HCT116 (cell line): ENCODE measurements around the gene SETD3. TPM values are rescaled to one million over a fixed set of nuclear protein-coding genes. Genes with fewer than 3 reads are reported as not detected.

Experiments
- ATAC-seq: fragments of 200-7000 bp; cut with Tn5 transposase; 2 replicates; pipeline ENCODE4 v1.9.1; 2020; ENCODE audit warnings: mild to moderate bottlenecking, moderate library complexity
- BruUV-seq: library from RNA; stranded (reverse); fragments of 400-500 nt; replicated peaks from 2 replicates; lab custom pipeline; 2021; lab: Mats Ljungman, UMichigan
- CTCF ChIA-PET: fragments of 300-600 bp; sonication (Branson Sonifier 250); formaldehyde crosslinking; loops from one replicate; lab custom pipeline; 2021; ENCODE audit warnings: antibody characterized with exemption; lab: Charles Lee
- POLR2A ChIA-PET: fragments of 300-600, 350-600 bp; sonication (Branson Sonifier 250); formaldehyde crosslinking; loops from one replicate; lab custom pipeline; 2021; ENCODE audit warnings: antibody characterized with exemption; lab: Charles Lee
- RAD21 ChIA-PET, 2 experiments: fragments of 300-600 bp; sonication (Branson Sonifier 250); formaldehyde crosslinking; loops; one replicate each; lab custom pipeline; 2023; ENCODE audit warnings: low total read pairs in 2 of 2; ENCODE audit not compliant: uncharacterized antibody in 2 of 2, unreplicated experiment in 2 of 2, low non-redundant PET in 1 of 2; lab: Charles Lee
- DNase-seq: peaks from one replicate; pipeline ENCODE4 v3.0.0-alpha.2; 2010; ENCODE audit warnings: low read depth, low spot score
- H2AFZ ChIP-seq: fragments of 200-600 bp; shearing (Covaris generic), sonication (generic); 2 replicates; pipeline ENCODE4 v1.6.1; 2017; ENCODE audit warnings: low read depth, mixed run types, mixed read lengths, antibody characterized with exemption, low read length; ENCODE audit not compliant: poor library complexity, severe bottlenecking
- H3K27ac ChIP-seq: 2 replicates; pipeline ENCODE4 v1.5.1; 2012; ENCODE audit warnings: low read depth, low read length
- H3K27me3 ChIP-seq: fragments of 200-600 bp; sonication (generic); 2 replicates; pipeline ENCODE4 v1.6.1; 2016; ENCODE audit warnings: mixed run types, low read length, mixed read lengths; ENCODE audit not compliant: insufficient read depth
- H3K36me3 ChIP-seq, 2 experiments: fragments of 200-500 bp in 1 of 2; fragments of 200-600 bp in 1 of 2; sonication (Bioruptor generic) in 1 of 2; sonication (generic) in 1 of 2; 2 replicates each; pipeline versions ENCODE4 v1.5.1 to v1.6.1; 2014 to 2016; ENCODE audit warnings: low read length in 2 of 2, inconsistent platforms in 1 of 2, mixed read lengths in 1 of 2, mixed run types in 1 of 2; ENCODE audit not compliant: insufficient read depth in 2 of 2, control insufficient read depth in 1 of 2
- H3K4me1 ChIP-seq, 2 experiments: fragments of 200-600 bp in 1 of 2; sonication (generic) in 1 of 2; 2 replicates each; pipeline versions ENCODE4 v1.5.1 to v1.6.1; 2012 to 2017; ENCODE audit warnings: low read length in 2 of 2, inconsistent platforms in 1 of 2, mild to moderate bottlenecking in 1 of 2, mixed read lengths in 1 of 2, mixed run types in 1 of 2, moderate library complexity in 1 of 2; ENCODE audit not compliant: insufficient read depth in 2 of 2, control insufficient read depth in 1 of 2
- H3K4me2 ChIP-seq: fragments of 200-600 bp; sonication (generic); 2 replicates; pipeline ENCODE4 v1.6.1; 2017; ENCODE audit warnings: mixed run types, low read length, mixed read lengths
- H3K4me3 ChIP-seq, 2 experiments: fragments of 200-600 bp in 1 of 2; sonication (generic) in 1 of 2; replicated peaks in 1 of 2; 2 replicates each; pipeline ENCODE4 v1.5.1; 2011 to 2016; ENCODE audit warnings: low read length in 2 of 2, control low read depth in 1 of 2, low read depth in 1 of 2, mild to moderate bottlenecking in 1 of 2, mixed read lengths in 1 of 2, mixed run types in 1 of 2
- H3K79me2 ChIP-seq: fragments of 200-600 bp; sonication (generic); 2 replicates; pipeline ENCODE4 v1.6.1; 2017; ENCODE audit warnings: mild to moderate bottlenecking, mixed run types, low read length, moderate library complexity, mixed read lengths; ENCODE audit not compliant: insufficient read depth
- H3K9ac ChIP-seq: fragments of 200-600 bp; sonication (generic); 2 replicates; pipeline ENCODE4 v1.6.1; 2016; ENCODE audit warnings: low read length, mixed read lengths
- H3K9me2 ChIP-seq: fragments of 200-600 bp; sonication (generic), shearing (Covaris generic); 2 replicates; pipeline ENCODE4 v1.6.1; 2017; ENCODE audit warnings: mixed run types, mild to moderate bottlenecking, moderate library complexity; ENCODE audit not compliant: insufficient read depth
- H3K9me3 ChIP-seq, 2 experiments: fragments of 200-500 bp in 1 of 2; fragments of 200-600 bp in 1 of 2; sonication (Bioruptor generic) in 1 of 2; sonication (generic) in 1 of 2; 2 replicates each; pipeline ENCODE4 v1.6.1; 2014 to 2017; ENCODE audit warnings: low read length in 2 of 2, mixed read lengths in 2 of 2, inconsistent platforms in 1 of 2, low read depth in 1 of 2, mild to moderate bottlenecking in 1 of 2, mixed run types in 1 of 2, moderate library complexity in 1 of 2; ENCODE audit not compliant: control insufficient read depth in 1 of 2, insufficient read depth in 1 of 2
- H4K20me1 ChIP-seq: fragments of 200-600 bp; sonication (generic), shearing (Covaris generic); 2 replicates; pipeline ENCODE4 v1.6.1; 2017; ENCODE audit warnings: mixed run types, mild to moderate bottlenecking, moderate library complexity; ENCODE audit not compliant: insufficient read depth
- ATF3 ChIP-seq: IDR thresholded peaks from 2 replicates; pipeline ENCODE4 v1.6.1; 2012
- ELF1 ChIP-seq: IDR thresholded peaks from 2 replicates; pipeline ENCODE4 v1.6.1; 2012; ENCODE audit warnings: low read depth, borderline replicate concordance
- EZH2 ChIP-seq: fragments of 200-600 bp; sonication (generic); IDR thresholded peaks from 2 replicates; pipeline ENCODE4 v1.6.1; 2017; ENCODE audit warnings: antibody characterized with exemption, mixed run types
- FOSL1 ChIP-seq: IDR thresholded peaks from 2 replicates; pipeline ENCODE4 v1.6.1; 2012; ENCODE audit warnings: low read depth
- JUND ChIP-seq: IDR thresholded peaks from 2 replicates; pipeline ENCODE4 v1.6.1; 2012
- MAX ChIP-seq: IDR thresholded peaks from 2 replicates; pipeline ENCODE4 v1.6.1; 2012
- POLR2AphosphoS5 ChIP-seq: IDR thresholded peaks from 2 replicates; pipeline ENCODE4 v1.6.1; 2011; ENCODE audit warnings: mild to moderate bottlenecking, low read depth, low read length, moderate library complexity
- RAD21 ChIP-seq: IDR thresholded peaks from 2 replicates; pipeline ENCODE4 v1.6.1; 2012; ENCODE audit warnings: low read depth, mild to moderate bottlenecking
- SIN3A ChIP-seq: IDR thresholded peaks from 2 replicates; pipeline ENCODE4 v1.6.1; 2012; ENCODE audit warnings: low read depth
- TCF7L2 ChIP-seq: IDR thresholded peaks from 2 replicates; pipeline ENCODE4 v1.7.0; 2011; ENCODE audit warnings: borderline replicate concordance, inconsistent platforms; ENCODE audit not compliant: insufficient read depth, insufficient read length; ENCODE audit errors: extremely low read depth
- YY1 ChIP-seq: IDR thresholded peaks from 2 replicates; pipeline ENCODE4 v1.6.1; 2011; ENCODE audit warnings: low read length, low read depth, moderate library complexity, mild to moderate bottlenecking; ENCODE audit not compliant: insufficient replicate concordance; ENCODE audit errors: extremely low read depth
- ZBTB33 ChIP-seq: IDR thresholded peaks from 2 replicates; pipeline ENCODE4 v1.6.1; 2011; ENCODE audit warnings: mild to moderate bottlenecking, low read length, moderate library complexity; ENCODE audit not compliant: insufficient replicate concordance; ENCODE audit errors: extremely low read depth
- ZFX ChIP-seq: fragments of 450-650 bp; IDR thresholded peaks from 2 replicates; pipeline ENCODE4 v1.6.1; 2017
- ZNF274 ChIP-seq: fragments of 200-500 bp; sonication (Bioruptor generic); IDR thresholded peaks from 2 replicates; pipeline ENCODE4 v1.6.1; 2014; ENCODE audit warnings: mild to moderate bottlenecking, low read depth, low read length, inconsistent platforms
- intact Hi-C: fragments of 100-400 bp; cut with micrococcal nuclease; formaldehyde crosslinking; loops from 2 replicates; pipeline ENCODE4 v1.10.0; 2022
- total RNA-seq: library from RNA; stranded (reverse); gene quantifications from one replicate; pipeline ENCODE4 v1.2.1, GENCODE V29; 2021; ENCODE audit not compliant: unreplicated experiment

The SETD3 gene
- total RNA-seq, 1 experiment from 2014 or later, result 46.6 TPM

- no peak overlapping the region for H2AFZ ChIP-seq
- RAD21 ChIA-PET, result no interaction called here
- intact Hi-C loops, result no loop called here
- ATAC-seq (no peak), DNase-seq (no peak)
- CTCF ChIA-PET, result no interaction called here
- no peak overlapping the region for H3K4me3 ChIP-seq
- no peaks in the 10 kb centered on the region for H3K9me3 ChIP-seq
- no peak overlapping the region for H3K27ac ChIP-seq
- TF ChIP-seq ATF3 (no peak), RAD21 (no peak), ELF1 (no peak), ZFX (no peak), TCF7L2 (no peak), JUND (no peak), ZBTB33 (no peak), EZH2 (no peak)
- POLR2A ChIA-PET, result no interaction called here
- no peaks in the 10 kb centered on the region for H3K4me1 ChIP-seq
- no peaks in the 10 kb centered on the region for H3K9me2 ChIP-seq
- H3K36me3 ChIP-seq, result peaks cover 33 to 62% of the 10 kb centered on the region in 2 experiments
- no peaks in the 10 kb centered on the region for H3K79me2 ChIP-seq
- no peaks in the 10 kb centered on the region for H4K20me1 ChIP-seq
- no peaks in the 10 kb centered on the region for H3K27me3 ChIP-seq
- H3K4me2 ChIP-seq, result no peak overlapping the region
- BruUV-seq, result no TSS peak
- H3K9ac ChIP-seq, result no peak overlapping the region
Observed at GRCh38 chr14:99506276-99506675, 25.6 kb upstream of the SETD3 start.

GRCh38 chr14:99505089-99505488 lies 24.4 kb upstream of the SETD3 start:
- ChIA-PET RAD21 (no interaction called here), POLR2A (no interaction called here), CTCF (no interaction called here)
- no peak overlapping the region for H3K4me2 ChIP-seq
- no peaks in the 10 kb centered on the region for H3K4me1 ChIP-seq
- no peaks in the 10 kb centered on the region for H3K9me3 ChIP-seq
- intact Hi-C loops, result no loop called here
- H3K4me3 ChIP-seq, result no peak overlapping the region
- H3K27ac ChIP-seq, result no peak overlapping the region
- no peak for ATAC-seq
- H3K79me2 ChIP-seq, result no peaks in the 10 kb centered on the region
- H4K20me1 ChIP-seq, result no peaks in the 10 kb centered on the region
- H3K9ac ChIP-seq, result no peak overlapping the region
- no peaks in the 10 kb centered on the region for H3K27me3 ChIP-seq
- H3K9me2 ChIP-seq, result no peaks in the 10 kb centered on the region
- peaks cover 37 to 69% of the 10 kb centered on the region in 2 experiments for H3K36me3 ChIP-seq
- TSS peak; percentile 12 for BruUV-seq
- no peak for DNase-seq
- no peak overlapping the region for H2AFZ ChIP-seq
- no peak for TF ChIP-seq TCF7L2
- no peak for TF ChIP-seq SIN3A
- TF ChIP-seq POLR2AphosphoS5, result no peak
- TF ChIP-seq MAX, result no peak
- no peak for TF ChIP-seq ZBTB33
- no peak for TF ChIP-seq RAD21
- TF ChIP-seq ZNF274, result no peak
- no peak for TF ChIP-seq FOSL1
- TF ChIP-seq YY1, result no peak
